IMR-90 (cell line): ENCODE measurements around the gene CYP20A1. TPM values are rescaled to one million over a fixed set of nuclear protein-coding genes. Genes with fewer than 3 reads are reported as not detected.

Source experiments
- ATAC-seq: fragments of 200-7000 bp; cut with Tn5 transposase; 2 replicates; pipeline ENCODE4 v1.9.1; 2020; ENCODE audit warnings: low read depth, mild to moderate bottlenecking, moderate library complexity
- BruUV-seq: library from RNA; stranded (reverse); fragments of 400-500 nt; replicated peaks from 2 replicates; lab custom pipeline; 2021; lab: Mats Ljungman, UMichigan
- CTCF ChIA-PET: fragments of 300-600 bp; formaldehyde crosslinking; extraction: SDS; loops from one replicate; lab custom pipeline; 2021; ENCODE audit warnings: antibody characterized with exemption; lab: Yijun Ruan, JAX
- POLR2A ChIA-PET: fragments of 300-600 bp; sonication (Branson Sonifier 250); formaldehyde crosslinking; loops from one replicate; lab custom pipeline; 2022; ENCODE audit warnings: antibody characterized with exemption; ENCODE audit not compliant: unreplicated experiment; lab: Charles Lee
- DNase-seq: peaks from one replicate; pipeline ENCODE4 v3.0.0; 2013
- H2AFZ ChIP-seq: replicated peaks from 2 replicates; pipeline ENCODE3; 2013; ENCODE audit warnings: low read length, mild to moderate bottlenecking; ENCODE audit not compliant: poor library complexity
- H2AK5ac ChIP-seq: 2 replicates; pipeline ENCODE4 v1.6.1; 2013; ENCODE audit warnings: low read depth, low read length, inconsistent platforms
- H2AK9ac ChIP-seq: replicated peaks from 2 replicates; pipeline ENCODE3; 2013; ENCODE audit warnings: mild to moderate bottlenecking, low read depth, low read length, moderate library complexity; ENCODE audit not compliant: poor library complexity
- H2BK120ac ChIP-seq: 2 replicates; pipeline ENCODE4 v1.6.1; 2013; ENCODE audit warnings: low read depth, low read length, inconsistent platforms
- H2BK15ac ChIP-seq: 3 replicates; pipeline ENCODE4 v1.6.1; 2013; ENCODE audit warnings: low read depth, low read length, inconsistent platforms
- H2BK20ac ChIP-seq: 2 replicates; pipeline ENCODE4 v1.6.1; 2013; ENCODE audit warnings: low read depth, mild to moderate bottlenecking, inconsistent platforms, low read length, moderate library complexity
- H2BK5ac ChIP-seq: 2 replicates; pipeline ENCODE4 v1.6.1; 2013; ENCODE audit warnings: mild to moderate bottlenecking, low read depth, low read length, inconsistent platforms; ENCODE audit not compliant: poor library complexity, severe bottlenecking
- H3K14ac ChIP-seq: replicated peaks from 2 replicates; pipeline ENCODE4 v1.6.1; 2013; ENCODE audit warnings: low read depth, low read length, inconsistent platforms
- H3K18ac ChIP-seq: 2 replicates; pipeline ENCODE4 v1.6.1; 2013; ENCODE audit warnings: low read depth, low read length, control low read depth
- H3K23ac ChIP-seq: 2 replicates; pipeline ENCODE4 v1.6.1; 2013; ENCODE audit warnings: low read depth, low read length, inconsistent platforms
- H3K27ac ChIP-seq: 2 replicates; pipeline ENCODE4 v1.5.1; 2013; ENCODE audit warnings: mild to moderate bottlenecking, control low read depth, low read length; ENCODE audit not compliant: insufficient read depth
- H3K27me3 ChIP-seq: 2 replicates; pipeline ENCODE4 v1.6.1; 2013; ENCODE audit warnings: low read length; ENCODE audit not compliant: control insufficient read depth, insufficient read depth
- H3K36me3 ChIP-seq: 2 replicates; pipeline ENCODE4 v1.6.1; 2013; ENCODE audit warnings: low read length, mixed read lengths; ENCODE audit not compliant: control insufficient read depth, insufficient read depth
- H3K4ac ChIP-seq: 2 replicates; pipeline ENCODE4 v1.6.1; 2013; ENCODE audit warnings: low read depth, low read length, inconsistent platforms
- H3K4me1 ChIP-seq: 2 replicates; pipeline ENCODE4 v1.6.1; 2013; ENCODE audit warnings: low read length, mixed read lengths; ENCODE audit not compliant: control insufficient read depth, insufficient read depth
- H3K4me2 ChIP-seq: 2 replicates; pipeline ENCODE4 v1.6.1; 2013; ENCODE audit warnings: low read depth, mild to moderate bottlenecking, control low read depth, low read length, moderate library complexity
- H3K4me3 ChIP-seq: 2 replicates; pipeline ENCODE4 v1.5.1; 2013; ENCODE audit warnings: low read depth, mild to moderate bottlenecking, control low read depth, low read length, moderate library complexity; ENCODE audit not compliant: insufficient read depth
- H3K56ac ChIP-seq: 2 replicates; pipeline ENCODE4 v1.6.1; 2013; ENCODE audit warnings: low read length, inconsistent platforms; ENCODE audit not compliant: insufficient read depth; ENCODE audit errors: extremely low read depth
- H3K79me1 ChIP-seq, 2 experiments: 2 replicates each; pipeline ENCODE4 v1.6.1; 2013; ENCODE audit warnings: low read length in 2 of 2, inconsistent platforms in 1 of 2, low read depth in 1 of 2
- H3K9ac ChIP-seq: 2 replicates; pipeline ENCODE4 v1.6.1; 2013; ENCODE audit warnings: low read depth, low read length, control low read depth
- H3K9me1 ChIP-seq: 2 replicates; pipeline ENCODE4 v1.6.1; 2013; ENCODE audit warnings: low read length, inconsistent platforms; ENCODE audit not compliant: insufficient read depth
- H3K9me3 ChIP-seq: 2 replicates; pipeline ENCODE4 v1.6.1; 2013; ENCODE audit warnings: low read length; ENCODE audit not compliant: control insufficient read depth, insufficient read depth
- H4K20me1 ChIP-seq: 2 replicates; pipeline ENCODE4 v1.6.1; 2013; ENCODE audit warnings: low read length, inconsistent platforms; ENCODE audit not compliant: insufficient read depth
- H4K5ac ChIP-seq: 2 replicates; pipeline ENCODE4 v1.6.1; 2013; ENCODE audit warnings: mild to moderate bottlenecking, low read depth, low read length, control low read depth
- H4K8ac ChIP-seq, 2 experiments: 2 replicates each; pipeline ENCODE4 v1.6.1; 2013; ENCODE audit warnings: low read depth in 2 of 2, low read length in 2 of 2, control low read depth in 1 of 2, inconsistent platforms in 1 of 2
- H4K91ac ChIP-seq: 2 replicates; pipeline ENCODE4 v1.6.1; 2013; ENCODE audit warnings: low read depth, low read length, inconsistent platforms; ENCODE audit not compliant: insufficient read depth
- CEBPB ChIP-seq: IDR thresholded peaks from 2 replicates; pipeline ENCODE4 v1.6.1; 2012; ENCODE audit warnings: low read depth, low read length, improper control_type of control experiment
- FOS ChIP-seq: fragments of 150-350 bp; IDR thresholded peaks from 2 replicates; pipeline ENCODE4 v1.6.1; 2016; ENCODE audit warnings: low read depth, low read length
- MAFK ChIP-seq: IDR thresholded peaks from 2 replicates; pipeline ENCODE4 v1.6.1; 2012; ENCODE audit warnings: low read depth, low read length, improper control_type of control experiment
- MAZ ChIP-seq: IDR thresholded peaks from 2 replicates; pipeline ENCODE4 v1.6.1; 2012; ENCODE audit warnings: low read depth, mild to moderate bottlenecking, low read length, improper control_type of control experiment, moderate library complexity, borderline replicate concordance
- NFE2L2 ChIP-seq: fragments of 150-350 bp; IDR thresholded peaks from 2 replicates; pipeline ENCODE4 v1.6.1; 2016; ENCODE audit warnings: low read depth, mild to moderate bottlenecking, low read length
- POLR2A ChIP-seq: IDR thresholded peaks from 2 replicates; pipeline ENCODE4 v1.6.1; 2012; ENCODE audit warnings: mild to moderate bottlenecking, low read depth, low read length
- RAD21 ChIP-seq: IDR thresholded peaks from 2 replicates; pipeline ENCODE4 v1.6.1; 2012; ENCODE audit warnings: low read length, improper control_type of control experiment
- RCOR1 ChIP-seq: IDR thresholded peaks from 2 replicates; pipeline ENCODE4 v1.6.1; 2012; ENCODE audit warnings: mild to moderate bottlenecking, low read length, improper control_type of control experiment; ENCODE audit not compliant: insufficient replicate concordance
- WGBS, 2 experiments: methylation state at CpG; one replicate each; pipeline versions ENCODE4 v1.1.5 to v1.1.7; 2013; ENCODE audit warnings: missing lambda C conversion rate in 2 of 2; ENCODE audit not compliant: insufficient read length in 1 of 2; ENCODE audit errors: extremely low coverage in 2 of 2; 5-methylcytosine and 5-hydroxymethylcytosine counted together
- dilution Hi-C: fragments of 300-500 bp; cut with HindIII; formaldehyde crosslinking; loops from one replicate; pipeline ENCODE4 v1.14.3; 2018; ENCODE audit warnings: low sequenced_read_pairs; ENCODE audit not compliant: unreplicated experiment
- in situ Hi-C: fragments of 300-500 bp; cut with MboI; formaldehyde crosslinking; loops from 3 replicates; pipeline ENCODE4 v1.14.3; 2019; ENCODE audit warnings: low sequenced_read_pairs, inconsistent platforms, mixed read lengths
- intact Hi-C: fragments of 100-400 bp; cut with micrococcal nuclease; formaldehyde crosslinking; loops from 2 replicates; pipeline ENCODE4 v1.10.0; 2022
- polyA plus RNA-seq, 3 experiments: library from polyadenylated mRNA; depleted of rRNA; stranded (reverse); fragments of >200 nt; gene quantifications; 2 replicates each; pipeline ENCODE4 v1.2.3, GENCODE V29; 2012; ENCODE audit warnings: low replicate concordance in 1 of 3
- total RNA-seq: library from RNA; depleted of rRNA; stranded (reverse); fragments of >200 nt; gene quantifications from 2 replicates; pipeline ENCODE4 v1.2.3, GENCODE V29; 2012
- TF ChIP-seq, protein P1 (sequence below): conservative IDR thresholded peaks from 2 replicates; pipeline ENCODE4 v1.5.1; 2012; ENCODE audit warnings: mild to moderate bottlenecking, low read depth, low read length, improper control_type of control experiment

The CYP20A1 gene
- total and polyA plus RNA-seq, 2 of the 4 experiments (the other 2 are of a cell fraction): 7.0 to 16.8 TPM

DNA sequence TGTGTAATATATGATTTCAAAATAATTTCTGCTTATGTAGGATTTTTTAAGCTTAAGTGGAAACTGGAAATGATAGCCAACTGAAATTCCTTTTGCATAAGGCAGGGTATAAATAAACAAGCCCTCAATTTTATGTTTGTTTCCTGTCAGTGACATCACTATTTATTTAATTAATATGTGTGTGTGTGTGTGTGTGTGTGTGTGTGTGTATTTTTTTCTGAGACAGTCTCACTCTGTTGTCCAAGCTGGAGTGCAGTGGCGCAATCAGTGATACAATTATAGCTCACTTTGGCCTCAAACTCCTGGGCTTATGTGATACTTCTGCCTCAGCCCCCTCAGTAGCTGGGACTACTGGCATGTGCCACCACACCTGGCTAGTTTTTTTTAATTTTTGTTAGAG, 29.3 kb upstream of the CYP20A1 start:
- Histone ChIP-seq H4K20me1 (no peaks in the 10 kb centered on the region; the same call in 1 of the 2 replicates), H3K79me1 (no peaks in the 10 kb centered on the region), H3K9me1 (no peaks in the 10 kb centered on the region), H2BK5ac (no peak overlapping the region), H4K5ac (no peak overlapping the region), H3K4me3 (no peak overlapping the region), H3K14ac (no peak overlapping the region), H3K4me2 (no peak overlapping the region), H3K4ac (no peak overlapping the region), H3K4me1 (no peaks in the 10 kb centered on the region), H4K91ac (no peak overlapping the region), H3K23ac (no peak overlapping the region), H2AK9ac (no peak overlapping the region), H2AFZ (no peak overlapping the region), H3K36me3 (peaks cover 14% of the 10 kb centered on the region), H2BK20ac (no peak overlapping the region), H3K9me3 (no peaks in the 10 kb centered on the region), H2BK120ac (no peak overlapping the region), H3K18ac (no peak overlapping the region), H2BK15ac (no peak overlapping the region), H2AK5ac (no peak overlapping the region), H3K56ac (no peak overlapping the region), H3K27me3 (no peaks in the 10 kb centered on the region), H4K8ac (no peak overlapping the region), H3K9ac (no peak overlapping the region), H3K27ac (no peak overlapping the region)
- BruUV-seq: no TSS peak
- in situ Hi-C loops: no loop called here
- TF ChIP-seq RCOR1 (no peak), POLR2A (no peak), MAFK (no peak), FOS (no peak), NFE2L2 (no peak), MAZ (no peak), CEBPB (peak; percentile 46), RAD21 (no peak)
- TF ChIP-seq, protein P1, sequence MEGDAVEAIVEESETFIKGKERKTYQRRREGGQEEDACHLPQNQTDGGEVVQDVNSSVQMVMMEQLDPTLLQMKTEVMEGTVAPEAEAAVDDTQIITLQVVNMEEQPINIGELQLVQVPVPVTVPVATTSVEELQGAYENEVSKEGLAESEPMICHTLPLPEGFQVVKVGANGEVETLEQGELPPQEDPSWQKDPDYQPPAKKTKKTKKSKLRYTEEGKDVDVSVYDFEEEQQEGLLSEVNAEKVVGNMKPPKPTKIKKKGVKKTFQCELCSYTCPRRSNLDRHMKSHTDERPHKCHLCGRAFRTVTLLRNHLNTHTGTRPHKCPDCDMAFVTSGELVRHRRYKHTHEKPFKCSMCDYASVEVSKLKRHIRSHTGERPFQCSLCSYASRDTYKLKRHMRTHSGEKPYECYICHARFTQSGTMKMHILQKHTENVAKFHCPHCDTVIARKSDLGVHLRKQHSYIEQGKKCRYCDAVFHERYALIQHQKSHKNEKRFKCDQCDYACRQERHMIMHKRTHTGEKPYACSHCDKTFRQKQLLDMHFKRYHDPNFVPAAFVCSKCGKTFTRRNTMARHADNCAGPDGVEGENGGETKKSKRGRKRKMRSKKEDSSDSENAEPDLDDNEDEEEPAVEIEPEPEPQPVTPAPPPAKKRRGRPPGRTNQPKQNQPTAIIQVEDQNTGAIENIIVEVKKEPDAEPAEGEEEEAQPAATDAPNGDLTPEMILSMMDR: no peak
- peak; percentile 57 for ATAC-seq
- 100% methylated on average over 1 of the region's 1 CpG; no CpG with 5 or more reads in 1 of the 2 experiments for WGBS, 2 experiments
- intact Hi-C loops: no loop called here
- DNase-seq: peak; percentile 25
- dilution Hi-C loops: no loop called here
- ChIA-PET CTCF (no interaction called here), POLR2A (no interaction called here)
